ENCODE results near the gene SLC35F1.

DNA sequence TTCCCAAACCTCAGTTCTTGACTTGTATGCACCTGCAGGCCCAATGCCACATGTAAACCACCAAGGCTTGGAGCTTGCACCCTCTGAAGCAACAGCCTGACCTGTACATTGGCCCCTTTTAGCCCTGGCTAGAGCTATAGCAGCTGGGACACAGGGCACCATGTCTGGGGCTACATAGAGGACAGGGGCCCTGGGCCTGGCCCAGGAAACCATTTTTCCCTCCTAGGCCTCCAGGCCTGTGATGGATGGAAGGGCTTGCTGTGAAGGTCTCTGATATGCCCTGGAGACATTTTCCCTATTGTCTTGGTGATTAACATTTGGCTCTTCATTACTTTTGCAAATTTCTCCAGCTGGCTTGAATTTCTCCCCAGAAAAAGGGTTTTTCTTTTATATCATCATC, 64.6 kb downstream of the SLC35F1 start:
- TF ChIP-seq CREB1 (IDR thresholded peaks at IDR 0.05), result no peak
- no peak for TF ChIP-seq CREB1 (CRISPR knock-in tag; IDR thresholded peaks at IDR 0.05)
- TF ChIP-seq ILF3 (IDR thresholded peaks at IDR 0.05; ENCODE audit: borderline replicate concordance), result no peak
- TF ChIP-seq ZNF175 (CRISPR knock-in tag; IDR thresholded peaks at IDR 0.05; ENCODE audit: low read depth), result no peak
- TF ChIP-seq BCOR (IDR thresholded peaks at IDR 0.05), result no peak
- TF ChIP-seq EZH2 (IDR thresholded peaks at IDR 0.05; ENCODE audit: borderline replicate concordance, low read depth, low read length), result no peak
- TF ChIP-seq CTCF (IDR thresholded peaks at IDR 0.05 in 2 of 3, conservative IDR thresholded peaks at IDR 0.05 in 1 of 3; ENCODE audit: insufficient read depth in 2 of 3, low read depth in 1 of 3, low read length in 3 of 3), result no peak
- no peak for TF ChIP-seq POLR2A (conservative IDR thresholded peaks at IDR 0.05)
- TF ChIP-seq RCOR1 (IDR thresholded peaks at IDR 0.05; ENCODE audit: borderline replicate concordance in 1 of 2, low read depth in 2 of 2, low read length in 2 of 2), result no peak
- no peak for TF ChIP-seq TARDBP (IDR thresholded peaks at IDR 0.05)
- no peak for TF ChIP-seq ZFP30 (CRISPR knock-in tag; IDR thresholded peaks at IDR 0.05; ENCODE audit: borderline replicate concordance)
- no peak for TF ChIP-seq MAX (CRISPR knock-in tag; IDR thresholded peaks at IDR 0.05)
- TF ChIP-seq, protein P1, sequence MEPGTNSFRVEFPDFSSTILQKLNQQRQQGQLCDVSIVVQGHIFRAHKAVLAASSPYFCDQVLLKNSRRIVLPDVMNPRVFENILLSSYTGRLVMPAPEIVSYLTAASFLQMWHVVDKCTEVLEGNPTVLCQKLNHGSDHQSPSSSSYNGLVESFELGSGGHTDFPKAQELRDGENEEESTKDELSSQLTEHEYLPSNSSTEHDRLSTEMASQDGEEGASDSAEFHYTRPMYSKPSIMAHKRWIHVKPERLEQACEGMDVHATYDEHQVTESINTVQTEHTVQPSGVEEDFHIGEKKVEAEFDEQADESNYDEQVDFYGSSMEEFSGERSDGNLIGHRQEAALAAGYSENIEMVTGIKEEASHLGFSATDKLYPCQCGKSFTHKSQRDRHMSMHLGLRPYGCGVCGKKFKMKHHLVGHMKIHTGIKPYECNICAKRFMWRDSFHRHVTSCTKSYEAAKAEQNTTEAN (CRISPR knock-in tag; IDR thresholded peaks at IDR 0.05), result no peak
